Astrocyte (in vitro differentiated cells and primary cell): Measurements from ENCODE around the gene RDH5. TPM values are rescaled to one million over a fixed set of nuclear protein-coding genes. Genes with fewer than 3 reads are reported as not detected.
"Not testable (repeated sequence)": the region's sequence is repeated elsewhere in the genome, so short reads cannot be mapped to it uniquely, and the experiment has no call there.

Experiments
- DNase-seq: peaks from one replicate; pipeline ENCODE4 v3.0.0-alpha.2; 2010; ENCODE audit warnings: low read depth
- FAIRE-seq: peaks from 2 replicates; lab custom pipeline; 2011; peaks lifted over from hg19 to GRCh38; lab: Jason Lieb, UNC
- H2AFZ ChIP-seq: 2 replicates; pipeline ENCODE4 v1.6.0; 2012; ENCODE audit warnings: low read depth, low read length, inconsistent platforms
- H3K27ac ChIP-seq: 2 replicates; pipeline ENCODE4 v1.5.1; 2011; ENCODE audit warnings: low read depth, low read length, inconsistent platforms
- H3K27me3 ChIP-seq: 2 replicates; pipeline ENCODE4 v1.6.0; 2011; ENCODE audit warnings: low read length, inconsistent platforms; ENCODE audit not compliant: insufficient read depth
- H3K36me3 ChIP-seq: 2 replicates; pipeline ENCODE4 v1.5.1; 2011; ENCODE audit warnings: low read length, inconsistent platforms; ENCODE audit not compliant: insufficient read depth
- H3K4me1 ChIP-seq: 2 replicates; pipeline ENCODE4 v1.5.1; 2011; ENCODE audit warnings: low read length, inconsistent platforms; ENCODE audit not compliant: insufficient read depth
- H3K4me2 ChIP-seq: 2 replicates; pipeline ENCODE4 v1.6.0; 2012; ENCODE audit warnings: low read length, inconsistent platforms
- H3K4me3 ChIP-seq: 2 replicates; pipeline ENCODE4 v1.5.1; 2011; ENCODE audit warnings: low read depth, mild to moderate bottlenecking, low read length, inconsistent platforms; ENCODE audit not compliant: insufficient read depth
- H3K79me2 ChIP-seq: 2 replicates; pipeline ENCODE4 v1.6.0; 2012; ENCODE audit warnings: mild to moderate bottlenecking, low read length, inconsistent platforms; ENCODE audit not compliant: insufficient read depth
- H3K9ac ChIP-seq: 2 replicates; pipeline ENCODE4 v1.6.0; 2012; ENCODE audit warnings: mild to moderate bottlenecking, low read length, inconsistent platforms
- H3K9me3 ChIP-seq: 2 replicates; pipeline ENCODE4 v1.5.1; 2012; ENCODE audit warnings: low read depth, mild to moderate bottlenecking, low read length, inconsistent platforms; ENCODE audit not compliant: insufficient read depth
- H4K20me1 ChIP-seq: 2 replicates; pipeline ENCODE4 v1.6.0; 2012; ENCODE audit warnings: low read length, inconsistent platforms; ENCODE audit not compliant: insufficient read depth
- H3K27ac Mint-ChIP-seq: one replicate; pipeline ENCODE4 v1.8.0; 2021; ENCODE audit warnings: mild to moderate bottlenecking, mixed read lengths; ENCODE audit not compliant: unreplicated experiment
- H3K27me3 Mint-ChIP-seq: one replicate; pipeline ENCODE4 v1.8.0; 2021; ENCODE audit warnings: low read depth, mixed read lengths; ENCODE audit not compliant: unreplicated experiment
- H3K36me3 Mint-ChIP-seq: one replicate; pipeline ENCODE4 v1.8.0; 2021; ENCODE audit warnings: low read depth, mixed read lengths; ENCODE audit not compliant: unreplicated experiment
- H3K4me1 Mint-ChIP-seq: one replicate; pipeline ENCODE4 v1.8.0; 2021; ENCODE audit warnings: low read depth, mixed read lengths; ENCODE audit not compliant: unreplicated experiment
- H3K4me3 Mint-ChIP-seq: one replicate; pipeline ENCODE4 v1.8.0; 2021; ENCODE audit warnings: mild to moderate bottlenecking, moderate library complexity, mixed read lengths; ENCODE audit not compliant: unreplicated experiment
- H3K9me3 Mint-ChIP-seq: one replicate; pipeline ENCODE4 v1.8.0; 2021; ENCODE audit warnings: mild to moderate bottlenecking, mixed read lengths; ENCODE audit not compliant: unreplicated experiment
- EZH2 ChIP-seq: IDR thresholded peaks from 2 replicates; pipeline ENCODE4 v1.6.1; 2012; ENCODE audit warnings: mild to moderate bottlenecking, low read length, inconsistent platforms; ENCODE audit not compliant: insufficient read depth
- total RNA-seq: library from RNA; stranded (reverse); gene quantifications from 2 replicates; pipeline ENCODE4 v1.2.1, GENCODE V29; 2021
- TF ChIP-seq, protein P1 (sequence below): IDR thresholded peaks from 2 replicates; pipeline ENCODE4 v1.5.1; 2011; ENCODE audit warnings: low read depth, mild to moderate bottlenecking, inconsistent platforms, low read length, moderate library complexity; ENCODE audit not compliant: insufficient read depth

Gene RDH5
- total RNA-seq, 1 donor from 2014 or later: 2.1 TPM

DNA sequence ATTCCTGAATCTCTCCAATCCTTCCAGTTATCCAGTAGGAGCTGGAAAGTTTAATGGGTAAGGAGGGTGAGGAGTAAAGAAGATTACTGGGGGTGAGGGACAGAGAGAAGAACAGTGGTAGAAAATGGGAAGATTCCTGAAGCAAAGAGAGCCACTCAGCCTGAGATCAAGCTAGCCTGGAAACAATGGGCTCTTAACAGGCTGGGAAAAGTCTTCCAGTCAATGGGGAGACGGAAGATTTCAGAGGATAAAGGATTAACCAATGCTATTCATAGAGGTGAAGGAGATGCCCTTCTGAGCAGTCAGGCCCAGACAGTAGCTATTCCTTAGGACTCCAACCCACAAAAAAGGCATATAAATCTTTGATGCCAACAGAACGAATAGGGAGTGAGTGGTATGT is 37.5 kb downstream of the RDH5 start:
- no peaks in the 10 kb centered on the region for H3K27me3 Mint-ChIP-seq
- FAIRE-seq: no peak
- Histone ChIP-seq H3K36me3 (peaks cover 51% of the 10 kb centered on the region), H3K27ac (no peak overlapping the region), H2AFZ (no peak overlapping the region), H4K20me1 (peaks cover 22% of the 10 kb centered on the region), H3K9ac (no peak overlapping the region), H3K9me3 (no peaks in the 10 kb centered on the region), H3K4me2 (no peak overlapping the region), H3K27me3 (no peaks in the 10 kb centered on the region), H3K4me3 (no peak overlapping the region), H3K4me1 (no peaks in the 10 kb centered on the region), H3K79me2 (peaks cover 2% of the 10 kb centered on the region)
- H3K9me3 Mint-ChIP-seq: peaks cover 5% of the 10 kb centered on the region
- H3K36me3 Mint-ChIP-seq: peaks cover 26% of the 10 kb centered on the region
- no peak overlapping the region for H3K4me3 Mint-ChIP-seq
- H3K27ac Mint-ChIP-seq: no peak overlapping the region
- peaks cover 16% of the 10 kb centered on the region for H3K4me1 Mint-ChIP-seq
- DNase-seq: no peak
- TF ChIP-seq, protein P1, sequence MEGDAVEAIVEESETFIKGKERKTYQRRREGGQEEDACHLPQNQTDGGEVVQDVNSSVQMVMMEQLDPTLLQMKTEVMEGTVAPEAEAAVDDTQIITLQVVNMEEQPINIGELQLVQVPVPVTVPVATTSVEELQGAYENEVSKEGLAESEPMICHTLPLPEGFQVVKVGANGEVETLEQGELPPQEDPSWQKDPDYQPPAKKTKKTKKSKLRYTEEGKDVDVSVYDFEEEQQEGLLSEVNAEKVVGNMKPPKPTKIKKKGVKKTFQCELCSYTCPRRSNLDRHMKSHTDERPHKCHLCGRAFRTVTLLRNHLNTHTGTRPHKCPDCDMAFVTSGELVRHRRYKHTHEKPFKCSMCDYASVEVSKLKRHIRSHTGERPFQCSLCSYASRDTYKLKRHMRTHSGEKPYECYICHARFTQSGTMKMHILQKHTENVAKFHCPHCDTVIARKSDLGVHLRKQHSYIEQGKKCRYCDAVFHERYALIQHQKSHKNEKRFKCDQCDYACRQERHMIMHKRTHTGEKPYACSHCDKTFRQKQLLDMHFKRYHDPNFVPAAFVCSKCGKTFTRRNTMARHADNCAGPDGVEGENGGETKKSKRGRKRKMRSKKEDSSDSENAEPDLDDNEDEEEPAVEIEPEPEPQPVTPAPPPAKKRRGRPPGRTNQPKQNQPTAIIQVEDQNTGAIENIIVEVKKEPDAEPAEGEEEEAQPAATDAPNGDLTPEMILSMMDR: no peak
- no peak for TF ChIP-seq EZH2

DNA sequence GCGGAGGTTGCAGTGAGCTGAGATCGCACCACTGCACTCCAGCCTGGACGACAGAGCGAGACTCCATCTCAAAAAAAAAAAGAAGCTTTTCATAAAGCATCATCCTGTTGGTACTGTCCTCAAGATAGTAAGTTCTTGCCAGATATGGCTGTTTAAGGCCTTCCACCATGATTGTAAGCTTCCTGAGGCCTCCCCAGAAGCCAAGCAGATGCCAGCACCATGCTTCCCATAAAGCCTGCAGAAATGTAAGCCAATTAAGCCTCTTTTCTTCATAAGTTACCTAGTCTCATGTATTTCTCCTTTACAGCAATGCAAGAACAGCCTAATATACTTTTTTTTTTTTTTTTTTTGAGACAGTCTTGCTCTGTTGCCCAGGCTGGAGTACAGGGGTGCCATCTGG is 38.4 kb downstream of the RDH5 start:
- H3K27me3 ChIP-seq: not testable (repeated sequence)

DNA sequence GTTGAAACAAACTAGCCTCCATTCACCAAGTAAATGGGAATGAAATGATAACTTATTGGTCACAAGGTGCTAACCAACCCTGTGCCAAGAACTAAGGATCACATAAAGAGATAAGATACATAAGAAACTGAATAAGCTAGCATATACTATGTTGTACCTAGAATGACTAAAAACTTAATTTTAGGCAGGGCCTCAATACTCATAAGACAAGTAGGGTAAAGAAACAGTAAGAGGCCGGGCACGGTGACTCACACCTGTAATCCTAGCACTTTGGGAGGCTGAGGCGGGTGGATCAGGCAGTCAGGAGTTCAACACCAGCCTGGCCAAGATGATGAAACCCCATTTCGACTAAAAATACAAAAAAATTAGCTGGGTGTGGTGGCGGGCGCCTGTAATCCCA is 40.5 kb downstream of the RDH5 start:
- peaks cover 45% of the 10 kb centered on the region for H3K36me3 ChIP-seq
- no peaks in the 10 kb centered on the region for H3K27me3 ChIP-seq
- TF ChIP-seq, protein P1: no peak
- no peak for TF ChIP-seq EZH2
- Mint-ChIP-seq H3K4me1 (peaks cover 4% of the 10 kb centered on the region), H3K36me3 (peaks cover 32% of the 10 kb centered on the region), H3K27me3 (no peaks in the 10 kb centered on the region), H3K4me3 (no peak overlapping the region), H3K27ac (no peak overlapping the region), H3K9me3 (peaks cover 5% of the 10 kb centered on the region)
- FAIRE-seq: no peak
- no peak overlapping the region for H3K9ac ChIP-seq
- H3K79me2 ChIP-seq: peaks cover 14% of the 10 kb centered on the region
- H4K20me1 ChIP-seq: peaks cover 13% of the 10 kb centered on the region
- H3K27ac ChIP-seq: no peak overlapping the region
- no peaks in the 10 kb centered on the region for H3K4me1 ChIP-seq
- H3K4me2 ChIP-seq: no peak overlapping the region
- H2AFZ ChIP-seq: no peak overlapping the region
- no peak overlapping the region for H3K4me3 ChIP-seq
- DNase-seq: no peak
- H3K9me3 ChIP-seq: no peaks in the 10 kb centered on the region

More for the DNA sequence above, 38.4 kb downstream of the RDH5 start:
- not testable (repeated sequence) for FAIRE-seq, H3K79me2 ChIP-seq, H3K4me3 Mint-ChIP-seq, H3K9me3 ChIP-seq, H3K4me3 ChIP-seq, H3K27ac ChIP-seq, H3K27me3 Mint-ChIP-seq, H3K9ac ChIP-seq, H3K9me3 Mint-ChIP-seq, H3K4me1 ChIP-seq, H2AFZ ChIP-seq, DNase-seq, H3K4me2 ChIP-seq
- H4K20me1 ChIP-seq: peaks cover 22% of the 10 kb centered on the region
- peak overlapping the region; percentile 34 for H3K27ac Mint-ChIP-seq
- peaks cover 31% of the 10 kb centered on the region for H3K36me3 Mint-ChIP-seq
- peaks cover 16% of the 10 kb centered on the region for H3K4me1 Mint-ChIP-seq
- peaks cover 47% of the 10 kb centered on the region for H3K36me3 ChIP-seq
